ENCODE results near the gene RPL37.
"Not testable (repeated sequence)": the region's sequence is repeated elsewhere in the genome, so short reads cannot be mapped to it uniquely, and the experiment has no call there.

The RPL37 gene

DNA sequence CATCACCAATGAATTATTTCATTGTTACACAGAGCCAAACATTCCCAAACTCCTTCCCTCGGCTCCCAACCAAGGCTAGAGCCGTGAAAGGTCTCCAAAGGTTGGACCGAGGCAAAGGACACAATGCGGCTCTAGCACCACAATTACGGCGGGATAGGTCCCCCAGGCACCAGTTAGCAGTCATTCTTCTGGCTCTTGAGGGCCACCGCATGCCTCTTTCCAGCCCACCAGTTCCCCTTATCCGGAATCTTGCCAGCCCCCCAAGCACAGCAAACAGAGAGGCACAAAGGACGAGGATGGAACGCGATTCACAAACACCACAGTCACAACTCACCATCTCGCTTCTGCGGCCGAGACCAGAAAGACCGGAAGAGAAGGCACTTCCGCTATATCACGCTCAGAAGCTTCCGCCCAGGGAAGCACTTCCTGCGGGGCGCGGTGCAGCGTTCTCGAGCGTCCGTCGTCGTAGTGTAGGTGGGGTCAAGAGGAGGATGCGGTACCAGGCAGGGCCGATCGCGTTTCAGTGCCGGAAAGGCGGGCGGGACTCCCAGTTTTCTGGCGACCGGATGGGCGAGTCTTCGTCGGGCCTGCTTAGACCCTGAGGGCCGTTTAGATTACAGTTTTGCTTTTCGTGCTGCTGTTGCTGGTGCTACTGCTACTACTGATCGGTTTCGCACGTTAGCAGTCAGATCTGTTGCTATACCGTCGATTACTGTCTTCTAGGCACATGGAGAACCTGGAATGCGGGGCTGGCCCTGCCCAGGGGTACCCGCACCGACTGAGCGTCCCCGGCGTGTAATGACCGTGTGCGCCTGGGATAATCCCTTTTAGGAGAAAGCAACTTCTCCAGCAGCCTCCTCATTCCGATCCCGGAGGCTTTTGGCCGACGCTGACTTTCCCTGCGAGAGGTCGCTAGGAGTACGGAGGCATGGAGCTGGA is at the start of gene RPL37:
TSS of gene RPL37 (minus strand) at position 374 of the 939 bp plus-strand sequence. CDS start at position 337, 37 bp downstream.
- peak; percentile 94 for DNase-seq (ENCODE audit: low read depth)
- H3K4me3 ChIP-seq (ENCODE audit: low read length) = peak within 1 kb of the TSS; percentile 99
- TF ChIP-seq, protein P1, sequence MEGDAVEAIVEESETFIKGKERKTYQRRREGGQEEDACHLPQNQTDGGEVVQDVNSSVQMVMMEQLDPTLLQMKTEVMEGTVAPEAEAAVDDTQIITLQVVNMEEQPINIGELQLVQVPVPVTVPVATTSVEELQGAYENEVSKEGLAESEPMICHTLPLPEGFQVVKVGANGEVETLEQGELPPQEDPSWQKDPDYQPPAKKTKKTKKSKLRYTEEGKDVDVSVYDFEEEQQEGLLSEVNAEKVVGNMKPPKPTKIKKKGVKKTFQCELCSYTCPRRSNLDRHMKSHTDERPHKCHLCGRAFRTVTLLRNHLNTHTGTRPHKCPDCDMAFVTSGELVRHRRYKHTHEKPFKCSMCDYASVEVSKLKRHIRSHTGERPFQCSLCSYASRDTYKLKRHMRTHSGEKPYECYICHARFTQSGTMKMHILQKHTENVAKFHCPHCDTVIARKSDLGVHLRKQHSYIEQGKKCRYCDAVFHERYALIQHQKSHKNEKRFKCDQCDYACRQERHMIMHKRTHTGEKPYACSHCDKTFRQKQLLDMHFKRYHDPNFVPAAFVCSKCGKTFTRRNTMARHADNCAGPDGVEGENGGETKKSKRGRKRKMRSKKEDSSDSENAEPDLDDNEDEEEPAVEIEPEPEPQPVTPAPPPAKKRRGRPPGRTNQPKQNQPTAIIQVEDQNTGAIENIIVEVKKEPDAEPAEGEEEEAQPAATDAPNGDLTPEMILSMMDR (conservative IDR thresholded peaks at IDR 0.05; ENCODE audit: low read depth, low read length) = no peak

- DNase-seq (ENCODE audit: low read depth); H3K4me3 ChIP-seq (ENCODE audit: low read length): not testable (repeated sequence)
Measured at GRCh38 chr5:40883051-40883450, 48.0 kb upstream of the RPL37 start.

- H3K4me3 ChIP-seq (ENCODE audit: low read length) = no peak overlapping the region
- DNase-seq (ENCODE audit: low read depth) = no peak
- TF ChIP-seq, protein P1 (conservative IDR thresholded peaks at IDR 0.05; ENCODE audit: low read depth, low read length) = no peak
Measured at GRCh38 chr5:40882291-40882690, 47.3 kb upstream of the RPL37 start.

DNA sequence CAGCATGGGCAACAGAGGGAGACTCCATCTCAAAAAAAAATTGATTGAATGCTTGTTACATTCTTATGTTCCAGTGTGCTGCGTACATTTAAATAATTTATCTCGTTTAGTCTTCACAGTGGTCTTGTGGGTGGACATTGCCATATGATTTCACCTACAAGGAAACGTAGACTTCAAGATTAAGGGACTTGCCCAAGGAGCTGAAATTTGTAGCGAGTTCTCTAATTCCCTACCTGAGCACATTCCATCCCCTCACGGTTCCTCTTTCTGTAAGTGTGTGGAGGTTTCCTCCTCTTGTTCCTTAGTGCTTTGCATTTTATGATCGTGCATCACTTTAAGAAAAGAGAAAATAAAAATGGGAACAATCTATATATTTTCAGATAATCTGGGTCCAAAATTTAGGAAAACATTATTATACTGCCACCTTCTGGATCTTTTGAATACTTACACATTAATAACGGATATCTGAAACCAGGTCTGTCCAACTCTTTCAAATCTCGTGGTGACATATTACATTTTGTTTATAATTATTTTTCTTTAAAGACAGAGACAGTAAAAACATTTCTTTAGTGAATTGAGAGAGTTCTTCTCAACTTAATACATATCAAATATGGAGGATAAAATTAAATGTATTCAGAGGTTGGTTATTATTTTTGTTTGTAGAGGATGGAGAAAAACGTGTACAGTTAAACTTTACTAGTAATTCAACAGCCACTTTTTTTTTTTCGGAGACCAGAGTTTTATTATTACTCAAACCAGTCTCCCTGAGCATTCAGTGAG is 44.3 kb upstream of the RPL37 start:
- TF ChIP-seq, protein P1 (conservative IDR thresholded peaks at IDR 0.05; ENCODE audit: low read depth, low read length) = peak; percentile 41
- H3K4me3 ChIP-seq (ENCODE audit: low read length) = no peak overlapping the region
- DNase-seq (ENCODE audit: low read depth) = no peak

DNA sequence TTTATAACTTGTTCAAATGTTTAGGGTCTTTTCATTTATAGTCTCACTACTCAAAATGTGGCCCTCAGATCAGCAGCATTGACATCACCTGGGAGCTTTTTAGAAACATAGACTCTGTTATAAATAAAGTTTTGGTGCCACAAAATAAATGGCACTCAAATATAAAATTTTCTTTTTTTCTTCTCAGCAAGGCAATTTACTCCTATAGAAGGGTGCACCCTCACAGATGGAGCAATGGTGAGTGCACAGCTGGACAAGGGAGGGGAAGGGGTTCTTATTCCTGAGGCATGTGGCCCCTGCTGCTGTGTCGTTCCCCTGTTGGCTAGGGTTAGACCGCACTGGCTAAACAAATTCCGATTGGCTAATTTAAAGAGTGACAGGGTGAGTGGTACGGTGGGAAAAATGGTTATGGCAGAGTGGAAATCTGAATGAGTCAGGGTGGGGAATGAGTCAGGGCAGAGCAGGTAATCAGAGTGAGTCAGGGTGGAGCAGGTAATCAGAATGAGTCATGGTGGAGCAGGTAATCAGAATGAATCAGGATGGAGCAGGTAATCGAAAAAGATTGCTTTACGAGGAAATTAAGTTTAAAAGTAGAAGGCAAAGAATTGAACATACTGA is 42.5 kb upstream of the RPL37 start:
- TF ChIP-seq, protein P1 (conservative IDR thresholded peaks at IDR 0.05; ENCODE audit: low read depth, low read length) = no peak
- H3K4me3 ChIP-seq (ENCODE audit: low read length) = no peak overlapping the region
- no peak for DNase-seq (ENCODE audit: low read depth)

GRCh38 chr5:40875958-40876357 is 40.9 kb upstream of the RPL37 start:
- TF ChIP-seq, protein P1 (conservative IDR thresholded peaks at IDR 0.05; ENCODE audit: low read depth, low read length) = no peak
- no peak for DNase-seq (ENCODE audit: low read depth)
- no peak overlapping the region for H3K4me3 ChIP-seq (ENCODE audit: low read length)

DNA sequence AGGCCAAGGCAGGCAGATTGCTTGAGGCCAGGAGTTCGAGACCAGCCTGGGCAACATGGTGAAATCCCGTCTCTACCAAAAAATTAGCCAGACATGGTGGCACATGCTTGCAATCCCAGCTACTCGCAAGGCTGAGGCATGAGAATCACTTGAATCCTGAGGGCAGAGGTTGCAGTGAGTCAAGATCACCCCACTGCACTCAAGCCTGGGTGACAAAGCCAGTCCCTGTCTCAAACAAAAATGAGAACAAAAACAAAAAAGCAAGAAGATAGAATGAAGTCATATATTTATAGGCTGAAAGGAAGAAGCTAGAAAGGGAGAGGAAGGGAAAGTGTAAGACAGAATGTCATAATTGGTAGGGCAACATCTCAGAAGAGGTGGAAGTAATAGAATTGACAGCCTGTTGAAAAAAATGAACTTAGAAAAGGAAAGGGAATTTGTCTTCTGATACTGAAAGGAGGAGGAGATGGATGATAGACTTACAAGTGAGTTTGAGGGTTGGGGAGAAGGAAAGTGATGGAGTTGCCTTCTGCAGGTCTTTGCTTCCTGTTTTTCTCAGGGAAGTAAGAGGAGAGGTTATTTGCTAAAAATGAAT is 38.4 kb upstream of the RPL37 start:
- H3K4me3 ChIP-seq (ENCODE audit: low read length) = no peak overlapping the region
- DNase-seq (ENCODE audit: low read depth) = no peak
- TF ChIP-seq, protein P1 (conservative IDR thresholded peaks at IDR 0.05; ENCODE audit: low read depth, low read length) = no peak

DNA sequence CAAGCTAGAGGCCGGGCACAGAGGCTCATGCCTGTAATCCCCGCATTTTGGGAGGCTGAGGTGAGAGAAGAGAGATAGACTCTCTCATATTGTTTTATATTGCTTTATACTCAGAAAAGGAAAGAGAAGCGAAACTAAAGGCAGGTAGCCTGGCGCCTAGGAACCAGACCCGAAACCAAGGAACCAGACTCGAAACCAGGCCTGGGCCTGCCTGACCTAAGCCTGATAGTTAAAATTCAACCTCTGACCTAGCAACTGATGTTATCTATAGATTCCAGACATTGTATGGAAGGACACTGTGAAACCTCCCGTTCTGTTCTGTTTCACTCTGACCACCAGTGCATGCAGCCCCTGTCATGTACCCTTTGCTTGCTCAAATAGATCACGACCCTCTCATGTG is 37.2 kb upstream of the RPL37 start:
- H3K4me3 ChIP-seq (ENCODE audit: low read length); DNase-seq (ENCODE audit: low read depth): not testable (repeated sequence)
